Smooth muscle cell (in vitro differentiated cells): ENCODE data around the gene MACROD2. TPM values are rescaled to one million over a fixed set of nuclear protein-coding genes. Genes with fewer than 3 reads are reported as not detected.

Experiments
- DNase-seq: peaks from one replicate; lab custom pipeline; 2025; ENCODE audit not compliant: unreplicated experiment; lab: John Stamatoyannopoulos, UW
- H2AFZ ChIP-seq: fragments of 200-600 bp; sonication (generic); 2 replicates; pipeline ENCODE4 v1.6.0; 2016; ENCODE audit warnings: antibody characterized with exemption, low read depth, mild to moderate bottlenecking
- H3F3A ChIP-seq: fragments of 200-600 bp; sonication (generic); 2 replicates; pipeline ENCODE4 v1.6.0; 2017; ENCODE audit warnings: antibody characterized with exemption, low read depth
- H3K27ac ChIP-seq: fragments of 200-600 bp; sonication (generic); 2 replicates; pipeline ENCODE4 v1.5.1; 2016; ENCODE audit warnings: low read depth, mild to moderate bottlenecking
- H3K27me3 ChIP-seq: fragments of 200-600 bp; sonication (generic); 2 replicates; pipeline ENCODE4 v1.6.1; 2016; ENCODE audit warnings: low read depth, mild to moderate bottlenecking
- H3K36me3 ChIP-seq: fragments of 200-600 bp; sonication (generic); 2 replicates; pipeline ENCODE4 v1.5.1; 2016; ENCODE audit warnings: low read depth
- H3K4me1 ChIP-seq: fragments of 200-600 bp; sonication (generic); 2 replicates; pipeline ENCODE4 v1.5.1; 2016; ENCODE audit warnings: low read depth
- H3K4me2 ChIP-seq: fragments of 200-600 bp; sonication (generic); 2 replicates; pipeline ENCODE4 v1.6.0; 2016; ENCODE audit warnings: mild to moderate bottlenecking
- H3K4me3 ChIP-seq: fragments of 200-600 bp; sonication (generic); 2 replicates; pipeline ENCODE4 v1.5.1; 2016; ENCODE audit warnings: mild to moderate bottlenecking
- H3K79me2 ChIP-seq: fragments of 200-600 bp; sonication (generic); 2 replicates; pipeline ENCODE4 v1.6.0; 2016; ENCODE audit warnings: low read depth, mild to moderate bottlenecking
- H3K9ac ChIP-seq: fragments of 200-600 bp; sonication (generic); 2 replicates; pipeline ENCODE4 v1.6.0; 2016; ENCODE audit warnings: low read depth
- H3K9me3 ChIP-seq: fragments of 200-600 bp; sonication (generic); replicated peaks from 2 replicates; pipeline ENCODE4 v1.5.1; 2016; ENCODE audit warnings: low read depth
- H4K20me1 ChIP-seq: fragments of 200-600 bp; sonication (generic); 2 replicates; pipeline ENCODE4 v1.6.0; 2016; ENCODE audit warnings: low read depth
- whole genome bisulfite sequencing: methylation state at CpG from one replicate; pipeline ENCODE4 v1.1.7; 2016; ENCODE audit warnings: low lambda C conversion rate; 5-methylcytosine and 5-hydroxymethylcytosine counted together
- polyA plus RNA-seq: library from polyadenylated mRNA; unstranded; fragments of >200 nt; fragmentation: Nextera tagmentation; extraction: Ambion mirVana; gene quantifications from 2 replicates; pipeline ENCODE4 v1.2.1, GENCODE V29; 2016
- total RNA-seq: library from RNA; depleted of rRNA; stranded (reverse); fragments of >200 nt; gene quantifications from 2 replicates; pipeline ENCODE4 v1.2.3, GENCODE V29; 2014
- TF ChIP-seq, protein P1 (sequence below): fragments of 200-600 bp; sonication (generic); IDR thresholded peaks from 2 replicates; pipeline ENCODE4 v1.5.1; 2017; ENCODE audit warnings: borderline replicate concordance, mild to moderate bottlenecking, antibody characterized with exemption; ENCODE audit not compliant: insufficient read depth, poor library complexity, severe bottlenecking

The MACROD2 gene
- total and polyA plus RNA-seq, 2 experiments from 2014 or later, result 0.04 to 0.32 TPM

DNA sequence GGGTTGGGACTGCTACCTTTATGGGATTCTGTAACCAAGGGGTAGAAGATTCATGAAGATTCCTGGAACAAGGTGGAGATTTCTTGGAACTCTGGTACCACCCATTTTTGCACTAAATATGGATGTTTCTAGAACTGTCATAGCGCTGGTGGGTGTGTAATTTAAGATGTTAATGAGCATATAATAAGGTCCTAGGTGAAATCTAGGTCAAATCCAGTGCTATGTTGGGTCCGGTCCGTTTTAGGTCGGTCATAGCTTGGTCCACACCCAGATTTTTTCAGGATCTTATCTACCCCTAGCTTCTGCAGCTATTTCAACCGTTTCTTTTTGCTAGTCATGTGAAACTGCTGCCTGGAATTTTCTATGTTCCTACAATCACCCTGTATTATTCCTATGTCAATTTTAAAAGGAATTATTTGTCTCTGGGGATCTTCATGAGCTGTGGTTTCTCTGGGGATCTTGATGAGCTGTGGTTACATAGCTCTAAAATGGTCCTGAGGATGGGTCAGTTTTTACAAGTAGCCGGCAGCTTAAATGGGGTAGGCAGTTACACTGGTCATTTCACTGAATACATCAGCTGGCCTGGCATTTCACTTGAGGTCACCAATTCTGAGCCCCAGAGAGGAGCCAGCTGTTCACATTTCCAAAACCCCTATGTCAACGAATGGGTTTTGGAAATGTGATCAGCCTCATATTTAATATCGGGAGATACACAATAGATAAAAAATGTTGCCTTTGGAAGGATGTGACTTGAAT is 994.4 kb downstream of the MACROD2 start:
- no peaks in the 10 kb centered on the region for H4K20me1 ChIP-seq
- 96% methylated on average over 8 of the region's 8 CpGs for WGBS
- no peak for DNase-seq
- H3K4me1 ChIP-seq, result no peaks in the 10 kb centered on the region
- no peak overlapping the region for H2AFZ ChIP-seq
- H3K79me2 ChIP-seq, result no peaks in the 10 kb centered on the region
- no peak overlapping the region for H3K9ac ChIP-seq
- no peak overlapping the region for H3K4me2 ChIP-seq
- no peak overlapping the region for H3K27ac ChIP-seq
- TF ChIP-seq, protein P1, sequence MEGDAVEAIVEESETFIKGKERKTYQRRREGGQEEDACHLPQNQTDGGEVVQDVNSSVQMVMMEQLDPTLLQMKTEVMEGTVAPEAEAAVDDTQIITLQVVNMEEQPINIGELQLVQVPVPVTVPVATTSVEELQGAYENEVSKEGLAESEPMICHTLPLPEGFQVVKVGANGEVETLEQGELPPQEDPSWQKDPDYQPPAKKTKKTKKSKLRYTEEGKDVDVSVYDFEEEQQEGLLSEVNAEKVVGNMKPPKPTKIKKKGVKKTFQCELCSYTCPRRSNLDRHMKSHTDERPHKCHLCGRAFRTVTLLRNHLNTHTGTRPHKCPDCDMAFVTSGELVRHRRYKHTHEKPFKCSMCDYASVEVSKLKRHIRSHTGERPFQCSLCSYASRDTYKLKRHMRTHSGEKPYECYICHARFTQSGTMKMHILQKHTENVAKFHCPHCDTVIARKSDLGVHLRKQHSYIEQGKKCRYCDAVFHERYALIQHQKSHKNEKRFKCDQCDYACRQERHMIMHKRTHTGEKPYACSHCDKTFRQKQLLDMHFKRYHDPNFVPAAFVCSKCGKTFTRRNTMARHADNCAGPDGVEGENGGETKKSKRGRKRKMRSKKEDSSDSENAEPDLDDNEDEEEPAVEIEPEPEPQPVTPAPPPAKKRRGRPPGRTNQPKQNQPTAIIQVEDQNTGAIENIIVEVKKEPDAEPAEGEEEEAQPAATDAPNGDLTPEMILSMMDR, result no peak
- H3K27me3 ChIP-seq, result no peaks in the 10 kb centered on the region
- no peaks in the 10 kb centered on the region for H3K9me3 ChIP-seq
- H3K36me3 ChIP-seq, result no peaks in the 10 kb centered on the region
- no peaks in the 10 kb centered on the region for H3F3A ChIP-seq
- no peak overlapping the region for H3K4me3 ChIP-seq

DNA sequence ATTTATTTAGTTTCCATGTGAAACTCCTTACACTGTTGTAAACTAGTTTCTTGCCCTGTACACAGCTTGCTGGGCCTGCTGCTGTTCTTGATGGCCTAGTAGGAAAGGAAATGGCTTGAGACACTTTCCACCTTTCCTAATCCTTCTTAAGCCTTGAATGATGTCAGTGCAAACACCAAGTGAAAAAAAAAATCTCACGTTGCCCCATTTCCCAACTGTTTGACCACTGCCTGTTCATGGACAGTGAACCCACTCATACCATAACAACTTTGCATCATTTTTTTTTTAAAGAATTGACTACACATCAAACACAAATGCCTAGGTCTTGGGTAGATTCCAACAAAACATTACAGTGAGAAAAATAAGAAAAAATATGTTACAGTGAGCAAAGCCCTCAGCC is 995.7 kb downstream of the MACROD2 start:
- H3K27ac ChIP-seq, result no peak overlapping the region
- H4K20me1 ChIP-seq, result no peaks in the 10 kb centered on the region
- H3K4me2 ChIP-seq, result no peak overlapping the region
- no peaks in the 10 kb centered on the region for H3K79me2 ChIP-seq
- H3K27me3 ChIP-seq, result no peaks in the 10 kb centered on the region
- H3K4me1 ChIP-seq, result no peaks in the 10 kb centered on the region
- no peak overlapping the region for H2AFZ ChIP-seq
- H3K9ac ChIP-seq, result no peak overlapping the region
- H3K9me3 ChIP-seq, result no peaks in the 10 kb centered on the region
- H3K36me3 ChIP-seq, result no peaks in the 10 kb centered on the region
- H3K4me3 ChIP-seq, result no peak overlapping the region
- H3F3A ChIP-seq, result no peaks in the 10 kb centered on the region
- 21% methylated on average over 1 of the region's 1 CpG for WGBS
- DNase-seq, result no peak
- TF ChIP-seq, protein P1, result no peak

DNA sequence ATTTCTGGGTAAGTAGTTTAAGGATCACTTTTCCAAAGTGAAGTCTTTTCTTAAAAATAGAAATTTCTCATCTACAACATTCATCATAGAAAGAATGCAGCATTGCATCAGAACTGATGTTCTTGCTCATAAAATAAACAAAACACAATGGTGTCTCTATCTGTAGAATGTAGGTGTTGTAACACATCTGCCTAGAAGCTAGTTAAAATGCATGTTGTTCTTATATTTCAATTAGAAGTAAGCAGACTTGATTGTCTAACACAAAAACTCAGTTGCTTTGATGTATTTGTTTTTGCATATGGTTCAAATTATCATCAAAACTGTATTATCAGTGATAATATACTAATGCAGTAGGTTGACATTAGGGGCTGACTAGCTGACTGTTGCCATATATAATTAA is 996.8 kb downstream of the MACROD2 start:
- Histone ChIP-seq H2AFZ (no peak overlapping the region), H3K36me3 (no peaks in the 10 kb centered on the region), H3K4me1 (no peaks in the 10 kb centered on the region), H3K79me2 (no peaks in the 10 kb centered on the region), H3F3A (no peaks in the 10 kb centered on the region), H3K9ac (no peak overlapping the region), H3K4me3 (no peak overlapping the region), H3K4me2 (no peak overlapping the region), H3K27me3 (no peaks in the 10 kb centered on the region), H3K9me3 (no peaks in the 10 kb centered on the region), H3K27ac (no peak overlapping the region), H4K20me1 (no peaks in the 10 kb centered on the region)
- no peak for DNase-seq
- TF ChIP-seq, protein P1, result no peak

GRCh38 chr20:14992961-14993360 is 997.6 kb downstream of the MACROD2 start:
- H3F3A ChIP-seq, result no peaks in the 10 kb centered on the region
- no peaks in the 10 kb centered on the region for H3K9me3 ChIP-seq
- no peaks in the 10 kb centered on the region for H4K20me1 ChIP-seq
- no peaks in the 10 kb centered on the region for H3K27me3 ChIP-seq
- H3K4me3 ChIP-seq, result no peak overlapping the region
- H3K79me2 ChIP-seq, result no peaks in the 10 kb centered on the region
- TF ChIP-seq, protein P1, result no peak
- H3K4me2 ChIP-seq, result no peak overlapping the region
- DNase-seq, result no peak
- no peak overlapping the region for H3K27ac ChIP-seq
- no peaks in the 10 kb centered on the region for H3K4me1 ChIP-seq
- no peak overlapping the region for H3K9ac ChIP-seq
- WGBS, result 31% methylated on average over 2 of the region's 2 CpGs
- H3K36me3 ChIP-seq, result no peaks in the 10 kb centered on the region
- no peak overlapping the region for H2AFZ ChIP-seq
